Hypothalamus (tissue), 51 donors: ENCODE measurements around the gene RPL35.

ENCODE experiments used
- DNase-seq, 51 donors: peaks; one replicate each; lab custom pipeline; 2025; lab: John Stamatoyannopoulos, UW

Gene RPL35

DNA sequence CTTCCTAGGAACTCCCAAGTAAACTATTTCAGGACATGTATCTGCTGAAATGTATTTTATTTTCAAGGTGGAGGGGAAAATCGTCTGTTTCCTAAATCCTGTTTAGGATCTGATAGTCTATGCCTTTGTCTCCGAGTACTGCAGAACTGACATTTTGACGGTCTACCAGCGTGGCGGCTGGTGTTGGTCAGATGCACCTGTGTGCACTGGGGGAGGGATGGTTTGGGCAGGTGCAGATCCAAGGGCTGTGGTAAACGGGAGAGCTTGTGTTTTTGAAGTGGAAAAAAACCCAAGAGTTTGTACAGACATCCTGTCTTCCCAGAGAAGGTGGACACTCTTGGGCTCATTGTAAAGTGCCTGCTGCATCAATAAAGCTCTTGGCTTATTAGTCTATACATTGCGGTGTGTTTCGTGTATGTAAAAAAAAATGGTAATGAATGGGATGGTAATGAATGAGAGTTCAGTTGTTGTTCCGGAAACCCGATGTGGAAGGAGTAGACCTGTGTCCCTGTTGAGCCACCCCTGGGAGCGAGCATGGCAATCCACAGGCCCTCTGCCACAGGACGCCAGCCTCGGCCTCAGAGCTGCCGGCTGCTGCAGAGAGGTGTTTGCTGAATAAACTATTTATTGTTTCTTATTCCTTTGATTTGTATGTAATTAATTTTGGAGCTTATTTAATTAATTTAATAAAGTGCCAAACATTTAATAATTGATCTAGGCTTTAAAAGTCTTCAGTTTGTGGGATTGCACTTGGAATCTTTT, 15.4 kb upstream of the RPL35 start:
- DNase-seq = no peak

DNA sequence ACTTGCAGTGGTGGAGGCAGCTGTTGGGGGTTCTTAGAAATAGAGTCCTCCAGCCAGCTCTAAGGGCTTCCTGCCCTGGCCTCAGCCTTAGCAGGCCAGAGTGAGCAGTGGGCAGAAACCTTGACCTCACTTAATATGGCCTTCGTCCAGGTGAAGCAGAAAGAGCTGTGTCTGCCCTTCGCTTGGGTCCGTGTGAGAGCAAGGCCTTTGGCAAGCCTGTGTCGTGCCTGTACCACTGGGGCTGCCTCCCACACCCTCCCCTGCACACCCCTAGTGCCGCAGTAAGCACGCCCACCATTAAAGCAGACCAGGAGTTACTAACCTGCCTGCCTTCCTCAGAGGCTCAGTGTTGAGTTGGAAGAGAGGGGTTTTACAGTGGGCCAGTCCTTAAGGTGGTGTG, 13.7 kb upstream of the RPL35 start:
- DNase-seq = no peak

- DNase-seq = peak in 1 of 51 donors; percentile 42
Measured at GRCh38 chr9:124873664-124874063, 11.9 kb upstream of the RPL35 start.

GRCh38 chr9:124871156-124871561, 9.4 kb upstream of the RPL35 start:
- no peak for DNase-seq

DNA sequence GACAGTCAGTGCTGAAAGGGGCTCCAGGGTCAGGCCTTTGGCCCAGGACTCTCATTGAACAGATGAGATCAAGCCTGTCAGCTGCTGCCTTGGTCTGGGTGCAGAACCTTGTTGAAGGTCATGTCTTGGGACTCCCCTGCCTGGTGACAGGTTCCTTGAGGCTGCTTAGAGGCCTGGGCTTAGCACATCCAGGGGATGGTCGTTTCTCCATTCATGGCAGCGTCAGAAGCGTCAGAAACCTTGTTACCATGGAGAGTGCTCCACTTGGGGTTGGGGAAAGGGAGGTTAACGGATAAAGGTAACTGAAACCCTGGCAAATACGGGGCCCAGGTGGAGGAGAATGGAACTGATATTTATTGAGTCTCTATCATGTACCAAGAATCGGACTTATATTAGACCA, 9.0 kb upstream of the RPL35 start:
- DNase-seq = no peak

GRCh38 chr9:124869986-124870560, 8.3 kb upstream of the RPL35 start:
- DNase-seq = peak in 3 of 51 donors; percentile 10 to 30 (median 23)

DNA sequence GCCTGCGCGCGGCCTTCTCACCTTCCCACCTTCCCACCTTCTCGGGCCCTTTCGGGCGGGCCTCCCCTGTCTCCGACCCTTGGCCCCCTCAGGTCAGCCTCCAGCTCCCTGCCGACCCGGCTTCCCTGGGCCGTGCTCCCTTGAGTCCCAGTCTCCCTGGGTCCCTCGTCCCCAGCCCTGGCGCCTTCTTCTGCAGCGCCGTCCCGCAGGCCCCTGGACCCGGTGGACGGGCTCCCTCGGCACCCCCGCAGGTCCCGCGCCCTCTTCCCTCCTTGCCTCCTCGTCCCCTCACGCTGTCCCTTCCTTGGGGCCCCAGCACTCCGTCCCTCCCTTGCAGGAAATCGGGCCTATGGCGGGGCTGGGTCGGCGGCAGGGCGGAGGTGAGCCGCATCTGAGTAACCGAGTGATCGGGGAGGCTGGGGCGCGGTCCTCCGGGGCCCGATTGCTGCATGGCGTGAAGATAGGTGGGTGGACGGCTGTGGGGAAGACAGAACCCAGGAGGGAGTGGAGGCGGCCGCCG, 7.8 kb upstream of the RPL35 start:
- DNase-seq = no peak

DNA sequence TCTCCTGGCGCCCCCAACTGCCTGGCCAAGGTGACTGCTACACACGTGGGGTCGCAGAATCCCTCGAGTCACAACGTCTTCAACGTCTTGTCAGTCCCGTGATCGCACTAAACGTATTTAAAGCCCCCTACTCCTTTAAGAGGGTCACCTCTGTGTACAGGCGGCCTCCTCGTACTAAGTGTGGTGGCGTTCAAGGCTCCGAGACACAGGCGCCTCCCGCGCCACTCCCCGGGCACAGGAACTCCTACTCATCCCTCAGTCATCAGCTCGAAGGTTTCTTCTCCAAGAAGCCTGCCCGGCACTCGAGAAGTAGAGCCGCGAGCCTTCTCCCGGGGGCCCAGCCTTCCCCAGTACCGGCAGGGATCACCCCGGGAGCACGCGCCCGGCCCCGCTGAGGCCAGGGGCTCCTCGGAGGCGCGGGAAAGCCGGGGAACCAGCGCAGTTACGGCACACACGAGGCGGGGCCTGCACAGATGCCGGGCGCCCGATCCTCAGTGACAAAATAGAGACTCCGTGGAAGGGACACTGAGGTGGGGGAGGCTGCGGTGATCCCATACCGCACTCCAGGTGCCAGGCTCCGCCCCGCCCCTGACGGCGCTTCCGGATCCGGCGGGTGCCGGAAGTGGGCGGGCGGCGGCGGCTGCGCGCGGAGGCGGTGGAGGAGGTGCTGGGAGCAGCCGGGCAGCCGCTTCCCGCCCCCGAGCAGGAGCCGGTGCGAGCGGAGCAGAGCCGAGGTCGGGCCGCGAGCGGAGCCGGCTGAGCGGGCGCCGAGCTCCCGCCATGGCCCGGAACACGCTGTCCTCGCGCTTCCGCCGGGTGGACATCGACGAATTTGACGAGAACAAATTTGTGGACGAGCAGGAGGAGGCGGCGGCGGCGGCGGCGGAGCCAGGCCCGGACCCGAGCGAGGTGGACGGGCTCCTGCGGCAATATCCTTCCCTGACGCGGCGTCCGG, 7.0 kb upstream of the RPL35 start:
- peak in 50 of 51 donors; percentile 20 to 91 (median 75) for DNase-seq

DNA sequence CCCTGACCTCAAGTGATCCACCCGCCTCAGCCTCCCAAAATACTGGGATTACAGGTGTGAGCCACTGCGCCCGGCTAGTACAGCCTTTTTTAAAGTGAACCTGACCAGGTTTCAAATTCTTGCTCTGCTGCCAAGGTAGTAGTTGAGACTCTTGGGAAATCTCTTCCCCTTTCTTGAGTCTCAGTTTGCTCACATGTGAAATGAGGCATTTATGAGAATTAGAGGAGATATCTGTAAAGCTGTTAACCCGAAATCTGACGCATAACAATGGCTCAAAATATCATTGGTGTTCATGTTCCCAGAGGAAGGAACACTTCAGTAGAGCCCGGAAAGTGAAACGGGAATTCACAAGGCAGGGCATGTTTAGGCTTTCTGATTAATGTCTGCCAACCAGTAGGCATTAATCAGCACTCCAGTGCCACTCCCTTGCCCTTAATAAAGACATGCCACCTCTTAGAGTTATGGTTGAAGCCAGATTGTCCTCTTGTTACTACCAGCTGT, 1.7 kb upstream of the RPL35 start:
- DNase-seq = no peak

DNA sequence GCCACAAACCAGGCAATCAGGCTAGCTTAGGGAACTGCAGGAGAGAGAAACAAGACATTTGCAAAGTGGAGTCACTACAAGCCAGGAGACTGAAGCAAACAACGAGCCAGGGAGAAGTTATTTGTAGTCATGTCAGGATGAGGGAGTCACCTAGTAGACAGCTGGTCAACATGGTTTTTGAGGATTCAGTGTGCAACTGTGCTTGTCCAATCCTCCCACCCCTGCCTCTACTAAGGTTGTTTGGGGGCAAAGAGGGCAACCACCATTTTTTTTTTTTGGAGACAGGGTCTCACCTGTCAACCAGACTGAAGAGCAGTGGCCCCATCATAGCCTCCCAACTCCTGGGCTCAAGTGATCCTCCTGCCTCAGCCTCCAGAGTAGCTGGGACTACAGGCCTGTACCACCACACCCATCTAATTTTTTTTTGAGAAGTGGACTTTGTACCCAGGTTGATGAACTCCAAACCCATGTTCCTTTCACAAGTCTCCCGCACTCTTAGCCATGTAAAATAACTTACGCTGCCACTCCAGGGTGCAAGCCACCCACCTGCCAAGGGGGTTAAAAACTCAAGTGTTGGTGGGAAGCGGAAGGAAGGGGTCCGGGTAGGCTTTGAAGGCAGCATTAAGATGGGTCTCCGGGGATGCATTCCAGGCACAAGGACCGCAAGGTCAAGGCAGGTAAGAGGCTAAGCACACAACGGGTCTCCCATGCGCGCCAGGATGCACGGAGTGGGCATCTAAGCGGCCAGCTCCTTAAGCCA, 995 bp downstream of the RPL35 start:
- no peak for DNase-seq

- DNase-seq = no peak
Measured at GRCh38 chr9:124859803-124860581, 1.8 kb downstream of the RPL35 start.

DNA sequence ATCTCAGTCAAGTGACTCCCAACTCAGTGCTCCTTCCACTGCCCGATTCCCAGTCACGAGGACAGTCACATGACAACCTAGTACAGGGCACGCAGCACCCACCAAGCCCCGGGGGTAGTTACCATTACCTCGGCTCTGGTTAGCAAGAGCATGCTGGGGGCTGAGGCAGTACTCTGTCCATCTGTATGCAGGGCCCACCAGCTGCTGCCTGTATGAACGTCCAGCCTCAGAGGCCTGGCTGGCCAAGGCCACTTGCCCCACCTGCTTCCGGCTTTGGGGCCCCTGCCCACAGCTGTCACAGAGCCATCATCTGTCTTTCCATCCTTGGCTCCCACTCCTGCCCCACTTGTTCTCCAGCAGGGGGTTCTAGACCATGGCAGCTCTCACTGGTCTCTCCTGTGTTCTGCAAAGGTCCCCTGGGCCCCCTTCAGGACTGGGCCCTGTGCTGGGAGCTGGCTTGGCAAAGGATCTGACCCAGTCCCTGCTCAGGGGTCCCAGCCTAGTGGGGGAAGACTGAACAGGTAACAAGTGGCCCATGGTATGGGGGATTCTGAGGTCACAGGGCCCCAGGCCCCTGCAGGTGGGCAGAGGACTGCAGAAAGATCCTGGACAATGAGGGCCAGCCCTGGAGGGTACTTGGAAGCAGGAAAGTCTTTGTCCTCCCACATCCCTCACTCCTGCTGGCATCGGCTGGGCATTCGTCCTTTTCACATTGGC, 3.3 kb downstream of the RPL35 start:
- DNase-seq = no peak

GRCh38 chr9:124857533-124858162, 4.1 kb downstream of the RPL35 start:
- no peak for DNase-seq

DNA sequence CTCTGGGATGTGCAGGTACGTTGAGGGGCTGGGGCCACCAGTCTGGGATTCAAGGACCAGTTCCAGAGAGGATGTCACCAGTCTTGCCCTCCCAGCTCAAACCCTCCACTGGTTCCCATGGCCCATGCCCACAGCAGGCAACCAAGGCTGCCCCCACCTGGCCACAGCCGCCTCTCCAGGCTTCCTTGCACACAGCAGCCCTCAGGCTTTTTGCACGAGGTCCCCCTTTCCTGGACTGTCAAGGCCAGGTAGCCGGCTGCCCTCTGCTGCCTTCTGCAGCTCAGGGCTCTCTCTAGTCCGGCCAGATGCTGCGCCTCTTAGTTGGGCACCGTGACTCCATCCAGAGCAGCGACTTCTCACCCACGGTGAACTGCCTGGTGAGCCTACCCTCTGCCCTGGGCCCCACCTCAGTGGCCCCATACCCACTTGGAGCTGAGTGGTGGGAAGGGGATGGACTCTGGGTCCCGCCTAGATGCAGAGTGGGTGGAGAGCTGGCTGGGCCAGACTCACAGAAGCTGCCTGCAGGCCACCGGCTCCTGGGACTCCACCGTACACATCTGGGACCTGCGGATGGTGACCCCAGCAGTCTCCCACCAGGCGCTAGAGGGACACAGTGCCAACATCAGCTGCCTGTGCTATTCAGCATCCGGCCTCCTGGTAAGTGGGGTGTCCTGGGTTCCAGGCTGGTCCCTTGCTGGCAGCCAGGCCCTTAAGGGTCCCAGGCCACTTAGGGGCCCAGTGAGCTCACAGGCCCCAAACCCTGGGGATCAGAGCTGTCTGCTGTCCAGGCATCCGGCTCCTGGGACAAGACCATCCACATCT, 5.6 kb downstream of the RPL35 start:
- DNase-seq = peak in 1 of 51 donors; percentile 13

DNA sequence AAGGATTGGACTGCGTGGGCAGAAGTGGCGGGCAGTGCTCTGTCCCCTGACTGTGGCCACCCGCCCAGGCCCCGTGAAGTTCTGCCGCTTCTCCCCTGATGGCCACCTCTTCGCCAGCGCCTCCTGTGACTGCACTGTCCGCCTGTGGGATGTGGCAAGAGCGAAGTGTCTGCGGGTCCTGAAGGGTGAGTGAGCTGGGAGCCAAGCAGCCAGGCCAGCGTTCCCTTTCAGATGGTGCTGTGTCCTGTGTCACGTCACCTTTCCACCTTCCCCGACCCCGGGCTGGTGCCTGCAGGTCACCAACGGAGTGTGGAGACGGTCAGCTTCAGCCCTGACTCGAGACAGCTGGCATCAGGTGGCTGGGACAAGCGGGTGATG, 6.2 kb downstream of the RPL35 start:
- no peak for DNase-seq

DNA sequence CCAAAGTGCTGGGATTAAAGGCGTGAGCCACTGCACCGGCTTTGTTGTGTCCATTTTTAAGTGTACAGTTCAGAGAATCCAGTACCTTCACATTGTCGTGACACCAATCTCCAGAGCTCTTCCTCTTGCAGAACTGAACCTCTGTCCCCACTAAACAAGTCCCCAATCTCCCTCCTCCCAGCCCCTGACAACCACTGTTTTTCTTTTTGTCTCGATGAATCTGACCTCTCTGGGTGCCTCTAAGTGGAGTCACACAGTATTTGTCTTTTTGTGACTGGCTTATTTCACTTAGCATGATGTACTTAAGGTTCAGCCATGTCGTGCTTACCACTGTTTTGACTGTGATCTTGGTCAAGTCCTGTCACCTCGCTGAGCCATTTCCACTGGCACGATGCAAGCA, 6.9 kb downstream of the RPL35 start:
- no peak for DNase-seq

- no peak for DNase-seq
Measured at GRCh38 chr9:124854161-124854560, 7.6 kb downstream of the RPL35 start.
